GM21529 (cell line): ENCODE results near the gene PARP8.
"Not testable (repeated sequence)": the region's sequence is repeated elsewhere in the genome, so short reads cannot be mapped to it uniquely, and the experiment has no call there.

ENCODE experiments used
- ATAC-seq: cut with Tn5 transposase; IDR thresholded peaks from one replicate; pipeline ENCODE4 v1.9.1; 2021; ENCODE audit not compliant: unreplicated experiment

The PARP8 gene, protein sequence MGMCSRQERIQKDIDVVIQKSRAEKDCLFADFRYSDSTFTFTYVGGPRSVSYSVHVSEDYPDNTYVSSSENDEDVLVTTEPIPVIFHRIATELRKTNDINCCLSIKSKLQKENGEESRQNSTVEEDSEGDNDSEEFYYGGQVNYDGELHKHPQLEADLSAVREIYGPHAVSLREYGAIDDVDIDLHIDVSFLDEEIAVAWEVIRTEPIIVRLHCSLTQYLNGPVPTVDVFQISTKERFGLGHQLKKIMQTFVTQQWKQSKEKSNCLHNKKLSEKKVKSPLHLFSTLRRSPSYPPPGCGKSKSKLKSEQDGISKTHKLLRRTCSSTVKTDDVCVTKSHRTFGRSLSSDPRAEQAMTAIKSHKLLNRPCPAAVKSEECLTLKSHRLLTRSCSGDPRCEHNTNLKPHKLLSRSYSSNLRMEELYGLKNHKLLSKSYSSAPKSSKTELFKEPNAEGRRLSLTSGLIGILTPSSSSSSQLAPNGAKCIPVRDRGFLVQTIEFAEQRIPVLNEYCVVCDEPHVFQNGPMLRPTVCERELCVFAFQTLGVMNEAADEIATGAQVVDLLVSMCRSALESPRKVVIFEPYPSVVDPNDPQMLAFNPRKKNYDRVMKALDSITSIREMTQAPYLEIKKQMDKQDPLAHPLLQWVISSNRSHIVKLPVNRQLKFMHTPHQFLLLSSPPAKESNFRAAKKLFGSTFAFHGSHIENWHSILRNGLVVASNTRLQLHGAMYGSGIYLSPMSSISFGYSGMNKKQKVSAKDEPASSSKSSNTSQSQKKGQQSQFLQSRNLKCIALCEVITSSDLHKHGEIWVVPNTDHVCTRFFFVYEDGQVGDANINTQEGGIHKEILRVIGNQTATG

DNA sequence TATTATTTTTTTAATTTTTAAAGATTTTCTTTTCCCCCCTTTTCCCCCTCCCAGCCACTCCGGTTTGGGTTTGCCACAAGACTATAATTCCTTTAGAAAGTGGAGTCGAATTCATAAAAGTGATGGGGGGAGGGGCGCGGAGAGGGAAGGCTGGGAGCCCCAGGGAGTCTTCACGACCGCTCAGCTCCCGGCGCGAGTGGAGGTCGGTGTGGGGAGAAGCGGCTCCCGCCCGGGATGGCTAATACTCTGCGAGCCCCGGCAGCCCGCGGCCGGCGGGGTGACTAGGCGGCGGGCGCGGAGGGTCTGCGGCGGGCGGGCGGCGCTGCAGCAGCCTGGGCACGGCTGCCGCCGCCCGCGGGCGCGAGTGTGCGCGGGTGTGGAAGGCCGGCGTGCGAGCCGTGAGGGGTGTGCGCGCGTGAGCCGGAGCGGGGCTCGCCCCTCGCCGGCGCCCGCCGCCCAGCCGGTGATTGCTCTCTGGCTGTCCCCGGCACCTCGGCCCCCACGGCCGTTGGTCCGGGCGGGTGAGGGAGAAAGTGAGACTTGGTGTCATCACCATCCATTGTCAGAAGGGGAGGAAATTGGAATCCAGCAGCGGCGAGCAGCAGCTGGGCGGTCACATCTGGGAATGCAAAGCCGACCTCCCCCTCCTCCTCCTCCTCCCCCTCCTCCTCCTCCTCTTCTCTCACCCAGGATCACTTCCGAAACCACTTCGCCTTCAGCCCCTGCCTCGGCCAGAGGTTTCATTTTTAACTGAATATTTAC is at the start of gene PARP8:
TSS of gene PARP8 (plus strand) at position 377 of the 762 bp plus-strand sequence. CDS start 459 bp downstream, outside the sequence.
- ATAC-seq: peak; percentile 41

DNA sequence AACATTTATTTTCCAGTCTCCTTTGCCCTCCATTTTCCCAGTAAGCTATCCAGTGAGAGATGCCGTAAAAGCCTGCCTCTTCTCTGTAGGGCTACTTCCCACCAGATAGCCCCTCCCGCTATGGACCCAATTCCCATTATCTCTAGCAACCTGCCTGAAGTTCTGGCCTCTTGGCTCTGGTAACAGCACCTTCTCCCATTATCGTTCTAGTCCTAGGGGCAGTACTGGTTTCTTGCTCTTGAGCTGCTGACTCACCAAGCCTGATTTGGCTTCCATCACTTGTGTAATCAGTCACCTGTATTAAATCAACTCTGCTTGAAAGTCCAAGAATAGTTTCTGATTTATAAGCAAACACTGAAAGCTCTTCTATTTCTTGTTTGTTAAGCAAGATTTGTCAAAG is 42.8 kb upstream of the PARP8 start:
- no peak for ATAC-seq

DNA sequence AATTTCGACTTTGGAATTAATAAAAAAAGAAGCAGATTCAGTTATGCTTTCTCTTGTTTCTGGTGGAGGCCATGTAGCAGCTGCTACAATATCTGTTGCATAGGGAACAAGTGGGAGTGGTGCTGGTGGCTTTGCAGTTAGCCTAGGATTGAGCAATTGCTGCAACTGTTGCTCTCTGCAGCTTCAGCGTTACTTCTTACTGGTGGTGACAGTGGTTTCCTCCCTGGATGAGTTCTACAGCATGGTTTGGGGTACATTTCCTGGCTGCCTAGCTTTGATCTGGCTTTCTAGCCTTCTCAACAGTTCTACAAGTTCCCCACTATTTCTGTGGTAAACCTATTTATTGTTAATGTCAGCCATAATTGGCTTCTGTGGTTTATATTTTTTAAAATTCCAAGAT is 31.6 kb upstream of the PARP8 start:
- not testable (repeated sequence) for ATAC-seq

DNA sequence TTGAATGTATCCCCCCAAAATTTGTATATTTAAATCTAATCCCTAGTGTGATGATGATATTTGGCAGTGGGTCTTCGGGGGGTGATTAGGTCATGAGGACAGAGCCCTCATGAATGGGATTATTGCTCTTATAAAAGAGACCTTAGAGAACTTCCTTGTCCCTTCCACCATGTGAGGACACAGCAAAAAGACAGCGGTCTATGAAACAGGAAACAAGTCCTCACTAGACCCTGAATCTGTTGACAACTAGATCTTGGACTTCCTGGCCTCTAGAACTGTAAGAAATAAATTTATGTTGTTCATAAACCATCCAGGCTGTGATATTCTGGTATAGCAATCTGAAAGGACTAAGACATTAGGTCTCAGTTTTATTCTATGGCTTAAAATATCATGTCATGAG is 28.9 kb upstream of the PARP8 start:
- not testable (repeated sequence) for ATAC-seq

DNA sequence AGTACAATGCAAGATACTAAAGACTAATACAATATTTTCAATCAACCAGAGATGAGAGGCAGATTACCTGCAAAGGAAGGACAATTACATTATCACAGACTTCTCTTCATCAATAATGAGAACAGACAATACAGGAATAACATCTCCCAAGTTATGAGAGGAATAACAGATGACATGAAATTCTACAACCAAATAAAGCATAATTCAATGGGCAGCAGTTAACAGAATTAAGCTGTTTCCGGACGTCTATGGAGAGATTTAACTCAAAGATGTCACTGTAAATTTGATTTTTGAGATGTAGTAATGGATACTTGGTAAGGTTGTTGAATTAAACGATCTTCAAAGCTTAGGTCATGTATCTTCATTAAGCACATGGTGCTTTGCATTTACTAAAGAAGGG is 19.8 kb upstream of the PARP8 start:
- no peak for ATAC-seq

DNA sequence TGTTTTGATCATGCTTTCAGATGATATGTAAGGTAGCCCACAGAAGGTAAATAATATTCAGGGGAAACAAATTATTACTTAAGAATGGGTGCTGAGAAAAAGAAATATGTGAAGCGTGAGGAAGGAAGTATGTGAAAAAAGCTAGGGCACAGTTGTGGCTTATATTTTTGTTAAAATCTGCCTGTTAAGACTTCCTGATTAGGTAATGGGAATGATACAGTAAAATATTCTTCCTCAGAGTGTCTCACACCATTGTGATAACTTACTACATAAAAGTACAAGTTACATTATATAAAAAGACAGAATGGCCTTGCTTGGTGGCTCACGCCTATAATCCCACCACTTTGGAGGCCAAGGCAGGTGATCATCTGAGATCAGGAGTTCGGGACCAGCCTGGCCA is 18.7 kb upstream of the PARP8 start:
- no peak for ATAC-seq

DNA sequence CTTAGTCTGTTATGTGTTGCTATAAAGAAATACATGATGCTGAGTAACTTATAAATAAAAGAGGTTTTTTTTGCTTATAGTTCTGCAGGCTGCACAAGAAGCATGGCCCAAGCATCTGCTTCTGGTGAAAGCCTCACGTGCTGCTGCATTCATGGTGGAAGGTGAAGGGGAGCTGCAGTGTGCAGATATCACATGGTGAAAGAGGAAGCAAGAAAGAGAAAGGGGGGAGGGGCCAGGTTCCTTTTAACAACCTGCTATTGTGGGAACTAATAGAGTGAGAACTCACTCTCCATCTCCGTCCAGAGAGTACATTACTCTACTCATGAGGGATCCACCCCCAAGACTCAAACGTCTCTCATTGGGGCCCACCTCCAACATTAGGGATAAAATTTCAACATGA is 12.5 kb upstream of the PARP8 start:
- ATAC-seq: peak; percentile 100

DNA sequence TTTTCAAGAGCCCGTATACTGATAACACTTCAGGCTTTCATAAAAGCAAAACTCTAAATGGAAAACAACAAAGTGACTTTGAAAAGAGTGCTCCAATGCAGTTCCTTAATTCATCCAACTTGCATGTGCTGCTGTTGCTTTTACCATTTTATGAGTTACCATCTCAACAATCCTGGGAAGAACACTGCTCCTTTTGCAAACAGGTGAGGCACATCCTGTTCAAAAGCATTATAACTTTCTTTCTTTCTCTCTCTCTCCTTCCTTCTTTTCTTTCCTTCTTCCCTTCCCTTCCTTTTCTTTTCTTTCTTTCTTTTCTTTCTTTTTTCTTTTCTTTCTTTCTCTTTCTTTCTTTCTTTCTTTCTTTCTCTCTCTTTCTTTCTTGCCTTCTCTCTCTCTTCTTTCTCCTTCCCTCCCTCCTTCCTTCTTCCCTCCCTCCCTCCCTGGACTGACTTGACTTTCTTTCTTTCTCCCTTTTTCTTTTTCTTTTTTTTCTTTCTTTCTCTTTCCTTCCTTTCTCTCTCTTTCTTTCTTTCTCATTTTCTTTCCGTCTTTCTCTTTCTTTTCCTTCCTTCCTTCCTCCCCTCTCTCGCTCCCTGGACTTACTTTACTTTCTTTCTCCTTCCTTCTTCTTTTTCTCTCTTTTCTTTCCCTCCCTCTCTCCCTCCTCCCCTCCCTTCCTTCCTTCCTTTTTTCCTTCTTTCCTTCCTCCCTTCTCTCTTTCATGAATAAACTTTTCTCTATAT is 11.2 kb upstream of the PARP8 start:
- ATAC-seq: no peak

DNA sequence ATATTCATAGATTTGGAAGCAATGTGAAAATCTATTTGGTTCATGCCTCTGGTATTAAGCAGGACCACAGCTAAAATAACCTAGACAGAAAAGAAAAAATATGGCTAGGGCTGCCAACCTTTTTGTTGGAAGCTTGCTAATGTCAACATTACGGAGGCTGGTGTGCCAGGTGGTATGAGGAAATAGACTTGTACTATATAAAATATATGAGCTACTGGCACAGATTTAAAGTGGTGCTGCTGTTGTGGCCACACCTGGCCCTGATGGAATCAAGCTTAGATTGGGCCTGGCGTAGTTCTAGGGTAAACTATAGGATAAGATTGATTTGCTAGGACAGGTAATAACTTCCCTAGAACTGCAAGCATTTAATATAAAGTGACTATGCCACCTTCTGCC is 10.6 kb upstream of the PARP8 start:
- ATAC-seq: no peak

DNA sequence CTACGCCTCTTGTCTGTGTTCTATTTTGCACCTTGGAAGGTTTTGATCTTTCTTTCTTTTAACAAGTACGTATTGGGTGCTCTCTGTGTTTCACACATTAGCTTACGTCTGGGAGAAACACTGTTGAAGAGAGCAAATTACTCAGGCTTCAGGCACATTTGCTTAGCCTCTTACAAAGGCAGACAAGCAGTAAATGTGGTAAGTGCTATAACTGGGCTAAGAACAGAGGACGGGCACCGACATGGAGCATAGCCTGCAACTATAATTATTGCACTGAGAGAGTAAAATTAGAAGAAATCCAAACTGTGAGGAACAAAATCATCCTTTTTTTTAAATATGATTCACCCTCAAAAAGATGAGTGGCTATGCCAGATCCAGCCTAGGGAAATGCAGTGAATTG is 9.4 kb upstream of the PARP8 start:
- no peak for ATAC-seq

DNA sequence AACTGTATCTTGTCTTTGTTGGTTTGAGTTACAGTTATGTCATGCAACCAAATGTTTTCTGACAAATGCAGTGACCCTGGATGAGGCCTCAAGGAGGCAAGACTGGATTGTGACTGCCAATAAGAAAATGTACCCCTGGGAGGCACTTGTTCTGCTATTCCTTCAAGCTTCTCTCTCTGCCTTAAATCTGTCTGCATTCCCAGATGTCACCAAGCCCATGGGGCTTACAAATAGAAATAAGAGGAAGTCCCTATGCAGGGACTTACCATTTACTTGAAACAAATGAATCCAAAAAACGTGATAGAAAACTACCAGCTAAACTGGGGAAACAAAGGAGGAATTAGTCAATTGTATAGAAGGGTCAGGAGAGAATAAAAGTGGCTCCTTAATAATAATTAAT is 8.2 kb upstream of the PARP8 start:
- no peak for ATAC-seq

DNA sequence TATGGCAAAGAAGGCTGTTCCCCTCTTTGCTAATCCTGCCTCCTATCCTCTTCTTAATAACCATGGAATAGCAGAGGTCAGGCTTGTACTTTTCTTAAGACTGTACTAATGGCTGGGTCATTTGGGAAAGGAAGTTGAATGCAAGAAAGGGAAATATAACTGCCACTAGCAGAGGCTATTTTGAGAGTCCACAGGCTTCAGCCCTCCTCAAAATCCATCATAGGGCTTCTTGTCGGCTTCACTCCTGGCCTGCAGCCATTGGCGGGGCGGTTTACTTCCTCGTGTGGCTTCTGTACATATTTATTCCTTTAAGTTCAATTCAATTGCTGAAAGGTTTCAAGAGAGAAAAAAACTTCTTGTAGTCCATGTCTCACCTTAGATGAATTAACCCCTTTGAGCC is 2.8 kb upstream of the PARP8 start:
- ATAC-seq: no peak

DNA sequence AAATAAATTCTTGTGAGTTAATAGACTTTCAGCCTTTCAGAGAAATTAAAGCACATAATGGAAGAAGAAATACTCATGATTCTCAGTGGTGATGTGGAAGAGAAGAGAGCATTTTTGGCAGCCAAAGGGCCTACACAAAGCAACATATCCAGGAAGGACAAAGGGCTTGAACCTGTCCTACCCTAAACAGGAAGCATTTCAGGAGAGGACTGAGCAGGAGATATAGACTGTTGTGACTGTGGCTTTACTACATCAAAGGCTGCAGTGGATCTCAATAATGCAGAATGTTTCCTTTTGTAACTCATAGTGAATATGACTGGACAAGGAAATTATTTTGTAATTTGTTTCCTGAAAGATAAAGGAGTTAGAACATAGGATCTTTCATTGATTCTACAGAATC is 1.3 kb upstream of the PARP8 start:
- no peak for ATAC-seq

DNA sequence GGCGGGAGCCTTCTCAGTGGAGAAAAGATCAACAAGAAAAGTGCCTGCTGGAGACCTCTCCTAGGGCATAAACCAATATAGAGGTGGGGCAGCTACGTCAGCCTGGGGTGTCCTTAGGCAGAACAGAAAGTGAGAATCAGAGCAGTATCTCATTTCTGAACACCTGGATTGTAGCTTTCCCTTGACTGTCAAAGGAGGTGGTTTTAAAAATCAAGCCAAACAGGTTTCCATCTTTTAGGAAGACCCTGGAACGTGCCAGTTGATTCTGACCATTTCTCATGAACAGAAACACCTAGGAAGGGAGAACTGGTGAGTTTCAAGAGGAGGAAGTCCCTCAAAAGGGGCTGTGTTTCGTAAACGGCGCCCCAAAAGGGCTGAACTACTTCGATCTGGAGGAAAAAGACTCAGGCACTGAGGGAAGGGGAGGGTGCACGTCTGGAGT is 655 bp upstream of the PARP8 start:
- not testable (repeated sequence) for ATAC-seq

DNA sequence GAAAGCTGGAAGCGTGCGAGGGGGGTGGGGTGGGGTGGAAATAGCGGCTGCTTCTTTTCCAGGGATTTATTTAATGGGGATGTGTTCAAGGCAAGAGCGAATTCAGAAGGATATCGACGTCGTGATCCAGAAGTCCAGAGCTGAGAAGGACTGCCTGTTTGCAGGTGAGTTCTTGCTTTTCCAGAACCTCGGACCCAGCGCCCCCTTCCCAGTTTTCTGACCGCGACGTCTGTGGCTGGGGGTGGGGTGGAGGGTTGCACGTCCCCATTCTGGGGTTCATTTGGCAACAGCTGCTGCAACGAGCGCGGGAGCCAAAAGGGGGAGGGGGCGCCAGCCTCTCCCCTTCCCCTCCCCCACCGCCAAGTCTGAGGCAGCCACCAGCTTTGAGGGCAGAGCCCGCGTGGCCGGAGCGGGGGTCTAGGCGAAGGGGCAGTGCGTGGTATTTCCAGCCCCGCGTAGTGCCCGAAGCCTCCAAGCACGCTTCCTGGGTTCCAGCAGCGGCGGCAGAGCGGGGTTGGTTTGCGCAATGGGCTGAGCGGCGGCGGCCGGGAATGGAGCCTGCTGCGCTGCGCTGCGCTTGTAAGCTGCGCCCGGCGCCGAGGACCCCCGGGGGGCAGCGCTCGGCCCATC is 701 bp downstream of the PARP8 start:
- peak; percentile 47 for ATAC-seq

DNA sequence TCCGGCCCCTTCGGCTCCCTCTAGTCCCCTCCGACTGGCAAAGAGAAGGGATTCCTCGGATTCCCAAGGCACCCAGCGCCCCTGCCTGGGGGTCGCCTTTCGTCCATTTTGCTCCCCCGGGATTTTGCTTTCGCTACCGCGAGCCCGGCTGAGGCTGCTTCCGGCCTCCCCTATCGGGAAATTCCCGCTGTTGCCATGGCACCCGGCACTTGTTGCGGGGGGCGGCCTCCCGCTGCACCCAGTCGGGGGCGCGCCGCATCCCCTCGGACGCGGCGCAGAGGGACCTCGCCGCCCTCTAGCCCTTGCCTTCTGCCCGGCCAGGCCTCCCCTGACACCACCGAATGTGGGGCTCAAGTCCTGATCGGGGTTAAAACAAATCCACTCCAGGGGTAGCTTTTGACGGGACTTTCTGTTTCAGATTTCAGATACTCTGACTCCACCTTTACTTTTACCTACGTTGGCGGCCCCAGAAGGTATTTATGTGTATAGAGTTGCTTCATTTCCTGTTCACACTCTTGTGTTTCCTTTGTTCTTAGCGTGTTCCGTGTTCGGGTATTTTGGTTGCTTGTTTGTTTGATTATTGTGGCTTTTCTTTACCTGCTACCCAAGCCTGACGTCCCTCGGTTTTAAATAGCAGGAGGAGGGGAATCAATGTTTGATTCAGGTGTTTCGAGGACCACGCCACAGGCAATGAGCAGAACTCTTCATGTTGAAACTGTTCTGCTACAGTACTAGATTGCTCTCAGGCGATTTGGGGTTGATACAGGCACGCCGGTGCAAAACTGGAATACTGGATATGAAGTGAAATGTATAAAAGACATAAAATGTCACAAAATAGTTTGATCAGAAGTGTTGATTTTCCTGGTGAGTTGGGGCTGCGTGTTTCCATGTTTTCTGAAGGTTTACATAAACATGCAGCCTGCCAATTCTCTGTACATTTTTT is 1.5 kb downstream of the PARP8 start:
- ATAC-seq: peak; percentile 78

DNA sequence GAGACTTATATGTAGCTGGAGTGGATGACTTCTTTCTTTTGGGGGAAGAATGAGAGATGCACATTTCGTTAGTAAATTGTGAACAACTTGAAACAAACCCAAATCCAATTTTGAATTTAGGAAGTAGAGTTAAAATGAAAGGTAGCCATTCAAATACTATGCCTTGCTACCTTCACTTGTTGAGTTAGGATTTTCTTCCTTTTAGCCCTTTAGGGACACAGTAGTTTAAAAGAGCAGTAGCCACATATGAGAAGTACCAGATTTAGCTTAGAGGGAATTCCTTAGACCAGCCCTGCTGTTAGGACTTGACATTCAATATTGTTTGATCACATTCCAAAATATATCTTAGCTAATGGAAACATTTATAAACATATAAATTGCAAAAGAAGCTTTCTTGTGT is 2.2 kb downstream of the PARP8 start:
- ATAC-seq: not testable (repeated sequence)

DNA sequence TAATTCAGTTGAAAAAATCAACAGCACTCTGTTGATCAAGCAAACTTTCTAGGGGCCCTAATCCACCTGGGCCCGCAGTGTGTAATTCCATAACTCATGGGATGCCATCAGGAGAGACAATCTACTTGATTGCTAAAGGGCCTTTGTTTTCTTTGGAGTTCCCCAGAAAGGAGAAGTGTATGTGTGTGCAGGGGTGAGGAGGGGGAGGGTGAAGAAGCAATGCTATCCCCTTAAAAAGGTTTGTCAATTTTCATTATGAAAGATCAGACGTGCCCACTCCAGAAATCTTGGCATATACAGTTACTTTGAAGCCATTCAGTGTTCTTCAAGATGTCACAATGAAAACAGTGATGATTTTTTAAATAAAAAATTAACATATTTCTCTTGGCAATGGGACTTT is 6.2 kb downstream of the PARP8 start:
- no peak for ATAC-seq

DNA sequence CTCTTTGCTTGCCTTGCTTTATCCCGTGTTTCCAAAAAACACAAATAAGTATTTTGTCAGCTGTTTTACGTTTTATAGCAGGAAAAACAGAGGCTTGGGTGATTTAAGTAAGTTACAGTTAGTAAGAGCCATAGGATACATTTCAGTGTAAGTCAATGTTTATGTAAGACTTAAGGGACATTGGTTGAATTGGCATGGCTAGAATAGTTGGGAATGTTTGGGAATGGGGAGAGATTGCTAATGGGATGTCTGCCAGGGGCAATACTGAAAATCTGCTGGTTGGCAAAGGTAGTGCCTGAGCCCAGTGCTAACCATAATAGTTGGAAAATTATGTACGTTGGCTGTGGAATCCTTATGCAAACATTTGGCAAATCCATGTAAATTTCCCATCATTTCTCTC is 7.0 kb downstream of the PARP8 start:
- ATAC-seq: not testable (repeated sequence)
